Measurements from ENCODE around the gene RHBDF2. TPM values are rescaled to one million over a fixed set of nuclear protein-coding genes. Genes with fewer than 3 reads are reported as not detected.
A peak's percentile ranks its signal among the peaks of the same experiment; 100 is the strongest.

Gene RHBDF2
- total RNA-seq, 1 donor from 2014 or later: 47.8 TPM

DNA sequence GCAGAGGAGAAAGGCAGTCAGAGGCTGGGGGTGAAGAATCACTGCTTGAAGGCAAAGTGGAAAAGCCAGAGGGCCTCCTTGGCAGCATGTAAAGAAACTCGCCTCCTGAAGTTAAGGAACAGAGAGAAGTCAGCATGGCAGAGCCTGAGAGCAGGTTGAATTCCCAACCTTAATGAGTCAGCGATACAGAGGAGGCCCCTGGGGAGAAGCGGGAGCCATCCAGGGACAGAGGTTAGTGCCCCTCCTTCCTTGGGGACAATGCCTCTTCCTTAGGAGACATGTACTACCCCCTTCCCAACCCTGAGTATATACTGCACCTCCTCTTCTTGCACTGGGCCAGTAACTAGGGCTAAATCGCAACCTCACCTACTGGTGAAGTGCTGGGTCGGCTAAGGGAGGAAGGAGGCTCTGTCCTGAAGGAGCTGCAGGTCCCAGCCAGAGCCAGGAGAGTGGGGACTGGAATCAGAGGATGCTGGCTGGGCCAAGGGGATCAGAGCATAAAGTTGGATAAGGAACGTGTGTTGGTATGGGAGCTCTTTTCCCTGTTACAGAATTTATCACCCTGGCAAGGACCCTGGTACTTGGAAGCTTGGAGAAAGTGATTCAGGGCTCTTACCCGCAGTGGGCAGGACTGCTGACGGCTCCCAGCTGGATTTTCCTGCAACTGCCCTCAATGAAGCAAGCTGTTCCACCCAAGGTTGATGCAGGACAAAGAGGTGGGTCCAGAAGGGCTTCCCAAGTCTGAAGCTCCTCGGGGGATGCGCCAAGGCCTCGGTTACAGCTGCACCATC is 39.3 kb downstream of the RHBDF2 start:
- TF ChIP-seq, protein P1, sequence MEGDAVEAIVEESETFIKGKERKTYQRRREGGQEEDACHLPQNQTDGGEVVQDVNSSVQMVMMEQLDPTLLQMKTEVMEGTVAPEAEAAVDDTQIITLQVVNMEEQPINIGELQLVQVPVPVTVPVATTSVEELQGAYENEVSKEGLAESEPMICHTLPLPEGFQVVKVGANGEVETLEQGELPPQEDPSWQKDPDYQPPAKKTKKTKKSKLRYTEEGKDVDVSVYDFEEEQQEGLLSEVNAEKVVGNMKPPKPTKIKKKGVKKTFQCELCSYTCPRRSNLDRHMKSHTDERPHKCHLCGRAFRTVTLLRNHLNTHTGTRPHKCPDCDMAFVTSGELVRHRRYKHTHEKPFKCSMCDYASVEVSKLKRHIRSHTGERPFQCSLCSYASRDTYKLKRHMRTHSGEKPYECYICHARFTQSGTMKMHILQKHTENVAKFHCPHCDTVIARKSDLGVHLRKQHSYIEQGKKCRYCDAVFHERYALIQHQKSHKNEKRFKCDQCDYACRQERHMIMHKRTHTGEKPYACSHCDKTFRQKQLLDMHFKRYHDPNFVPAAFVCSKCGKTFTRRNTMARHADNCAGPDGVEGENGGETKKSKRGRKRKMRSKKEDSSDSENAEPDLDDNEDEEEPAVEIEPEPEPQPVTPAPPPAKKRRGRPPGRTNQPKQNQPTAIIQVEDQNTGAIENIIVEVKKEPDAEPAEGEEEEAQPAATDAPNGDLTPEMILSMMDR (IDR thresholded peaks at IDR 0.05): no peak
- H3K4me3 ChIP-seq: no peak overlapping the region
- intact Hi-C loops (cut with DNase I): no loop called here
- H3K27me3 ChIP-seq (ENCODE audit: low read depth): no peaks in the 10 kb centered on the region
- H3K27ac ChIP-seq: no peak overlapping the region
- H3K36me3 ChIP-seq: no peaks in the 10 kb centered on the region
- H3K9me3 ChIP-seq: no peaks in the 10 kb centered on the region
- DNase-seq (peak; percentile 4), ATAC-seq (no peak)
- H3K4me1 ChIP-seq: peaks cover 5% of the 10 kb centered on the region

DNA sequence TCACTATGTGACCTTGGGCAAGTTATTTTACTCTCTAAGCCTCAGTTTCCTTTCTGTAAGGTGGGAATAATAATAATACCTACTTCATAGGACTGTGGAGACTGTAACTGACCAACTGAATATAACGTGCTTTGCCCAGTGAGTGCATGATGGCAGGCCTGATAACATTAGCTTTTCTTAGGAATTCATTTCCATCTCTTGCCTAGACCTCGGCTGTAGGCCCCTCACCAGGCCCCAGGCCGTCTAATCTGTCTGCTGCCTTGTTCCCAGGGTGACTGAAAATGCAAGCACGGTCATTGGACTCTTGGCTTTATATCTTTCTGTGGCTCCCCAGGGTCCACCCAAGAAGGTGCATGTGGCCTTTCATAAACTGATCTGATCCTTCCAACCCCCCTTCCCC is 41.5 kb downstream of the RHBDF2 start:
- intact Hi-C loops (cut with DNase I): no loop called here

DNA sequence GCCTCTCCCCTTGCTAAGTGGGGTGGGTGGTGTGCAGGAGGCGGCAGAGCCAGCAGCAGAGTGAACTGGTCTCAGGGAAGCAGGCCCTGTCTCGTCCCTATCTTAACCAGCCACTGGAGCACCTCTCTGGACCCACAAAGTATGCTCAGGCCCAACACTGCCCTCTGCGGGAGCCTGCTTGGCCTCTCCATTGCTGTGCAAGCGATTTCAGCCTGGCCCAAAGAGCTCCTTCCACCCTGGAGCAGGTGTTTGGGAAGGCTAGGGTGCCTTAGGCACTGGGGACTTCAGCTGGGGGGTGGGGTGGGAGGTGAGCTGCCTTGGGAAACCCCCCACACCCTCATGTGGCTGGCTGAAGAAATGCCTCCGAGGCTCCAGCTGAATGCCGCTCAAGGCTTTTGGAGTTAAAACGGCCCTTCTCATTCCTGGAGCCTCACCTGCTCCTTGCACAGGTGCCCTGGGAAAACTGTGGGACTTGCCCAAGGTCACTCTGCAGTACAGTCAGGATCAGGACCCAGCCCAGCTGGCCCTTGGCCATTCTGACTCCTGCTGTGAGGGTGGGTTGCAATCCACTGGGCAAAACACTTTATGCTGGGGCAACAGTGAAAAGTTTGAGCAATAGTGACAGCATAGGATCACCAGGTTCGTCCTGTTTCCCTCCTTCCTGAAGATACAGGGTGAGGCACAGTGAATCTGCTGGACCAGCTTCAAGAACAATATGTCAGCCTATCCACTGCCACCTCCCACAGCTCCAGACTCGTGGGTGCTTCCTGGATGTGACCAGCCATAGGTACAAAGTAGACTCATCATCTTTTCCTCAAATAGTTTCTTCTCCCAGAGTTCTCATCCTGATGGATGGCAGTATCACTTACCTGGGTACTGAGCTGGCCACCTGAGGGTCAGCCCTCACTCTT is 42.4 kb downstream of the RHBDF2 start:
- no peak overlapping the region for H3K27ac ChIP-seq
- no peak overlapping the region for H3K4me3 ChIP-seq
- no peaks in the 10 kb centered on the region for H3K27me3 ChIP-seq (ENCODE audit: low read depth)
- DNase-seq (no peak), ATAC-seq (peak; percentile 68 to 79)
- intact Hi-C loops (cut with DNase I): no loop called here
- no peaks in the 10 kb centered on the region for H3K36me3 ChIP-seq
- TF ChIP-seq, protein P1 (IDR thresholded peaks at IDR 0.05): peak; percentile 42
- no peaks in the 10 kb centered on the region for H3K4me1 ChIP-seq
- H3K9me3 ChIP-seq: no peaks in the 10 kb centered on the region

More for the DNA sequence above, 41.5 kb downstream of the RHBDF2 start:
- H3K27ac ChIP-seq: no peak overlapping the region
- DNase-seq: no peak
- TF ChIP-seq, protein P1 (IDR thresholded peaks at IDR 0.05): no peak
- no peak for ATAC-seq
- H3K9me3 ChIP-seq: no peaks in the 10 kb centered on the region
- no peaks in the 10 kb centered on the region for H3K27me3 ChIP-seq (ENCODE audit: low read depth)
- no peak overlapping the region for H3K4me3 ChIP-seq
- no peaks in the 10 kb centered on the region for H3K4me1 ChIP-seq
- no peaks in the 10 kb centered on the region for H3K36me3 ChIP-seq

DNA sequence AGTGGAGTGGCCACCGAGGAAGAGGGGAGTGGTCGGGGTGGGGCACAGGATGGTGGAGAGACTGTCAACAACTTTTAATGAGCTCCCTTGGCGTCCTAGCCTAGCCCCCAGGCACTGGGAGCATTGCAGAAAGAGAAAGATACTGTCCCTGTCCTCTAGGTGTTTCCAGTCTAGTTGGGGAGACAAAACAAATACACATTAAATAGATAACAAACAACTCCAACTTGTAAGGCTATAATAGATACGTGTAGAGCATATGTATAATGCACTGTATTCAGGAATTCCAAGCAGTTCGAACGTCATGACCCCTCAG is 47.8 kb downstream of the RHBDF2 start:
- no peaks in the 10 kb centered on the region for H3K9me3 ChIP-seq
- intact Hi-C loops (cut with DNase I): no loop called here

More for the DNA sequence above, 47.8 kb downstream of the RHBDF2 start:
- ATAC-seq (no peak), DNase-seq (no peak)
- Histone ChIP-seq H3K4me1 (peaks cover 9% of the 10 kb centered on the region), H3K4me3 (peak overlapping the region; percentile 96), H3K27me3 (ENCODE audit: low read depth) (no peaks in the 10 kb centered on the region), H3K27ac (no peak overlapping the region), H3K36me3 (no peaks in the 10 kb centered on the region)
- TF ChIP-seq, protein P1 (IDR thresholded peaks at IDR 0.05): no peak

Data from lower lobe of right lung (tissue), 2 donors.